Hematopoietic multipotent progenitor cell treated with erythropoietin and hydrocortisone succinate and interleukin-3 and kit ligand, for 17 days (in vitro differentiated cells): ENCODE data around the gene HSD11B1L.
"Not testable (repeated sequence)": the region's sequence is repeated elsewhere in the genome, so short reads cannot be mapped to it uniquely, and the experiment has no call there.

Source experiments
- DNase-seq: peaks from one replicate; pipeline ENCODE4 v3.0.0-alpha.2; 2015; ENCODE audit warnings: low spot score

HSD11B1L gene

GRCh38 chr19:5686647-5687359 is 6.0 kb downstream of the HSD11B1L start:
- DNase-seq, result peak; percentile 97

- no peak for DNase-seq
Measured at GRCh38 chr19:5687360-5688198, 6.8 kb downstream of the HSD11B1L start.

- DNase-seq, result not testable (repeated sequence)
Measured at GRCh38 chr19:5688262-5688881, 7.5 kb downstream of the HSD11B1L start.

GRCh38 chr19:5690125-5690954 is 9.5 kb downstream of the HSD11B1L start, which contains the start of gene RPL36:
Gene RPL36, plus strand, starts transcription at chr19:5690295. Its CDS starts 213 bp downstream, at chr19:5690508.
- DNase-seq, result peak; percentile 99

GRCh38 chr19:5690955-5691821 is 10.4 kb downstream of the HSD11B1L start:
- DNase-seq, result no peak

- no peak for DNase-seq
Measured at GRCh38 chr19:5691822-5692722, 11.2 kb downstream of the HSD11B1L start.

- DNase-seq, result no peak
Measured at GRCh38 chr19:5692723-5693194, 11.9 kb downstream of the HSD11B1L start.

GRCh38 chr19:5693195-5694166 is 12.7 kb downstream of the HSD11B1L start:
- DNase-seq, result no peak

GRCh38 chr19:5694167-5694955 is 13.5 kb downstream of the HSD11B1L start:
- no peak for DNase-seq

- no peak for DNase-seq
Measured at GRCh38 chr19:5694956-5695648, 14.3 kb downstream of the HSD11B1L start.

- no peak for DNase-seq
Measured at GRCh38 chr19:5695649-5696195, 14.9 kb downstream of the HSD11B1L start.

GRCh38 chr19:5696196-5697021 is 15.6 kb downstream of the HSD11B1L start:
- DNase-seq, result no peak

- DNase-seq, result no peak
Measured at GRCh38 chr19:5697022-5697889, 16.4 kb downstream of the HSD11B1L start.

- no peak for DNase-seq
Measured at GRCh38 chr19:5697890-5698634, 17.2 kb downstream of the HSD11B1L start.
